GM12891 (cell line): Measurements from ENCODE around the gene GOLGA6A. TPM values are rescaled to one million over a fixed set of nuclear protein-coding genes. Genes with fewer than 3 reads are reported as not detected.
A peak's percentile ranks its signal among the peaks of the same experiment; 100 is the strongest.
"Not testable (repeated sequence)": the region's sequence is repeated elsewhere in the genome, so short reads cannot be mapped to it uniquely, and the experiment has no call there.

Source experiments
- DNase-seq: peaks from one replicate; pipeline ENCODE4 v3.0.0; 2011; ENCODE audit warnings: low spot score; ENCODE audit not compliant: insufficient read length
- FAIRE-seq: peaks from 2 replicates; lab custom pipeline; 2011; peaks lifted over from hg19 to GRCh38; lab: Jason Lieb, UNC
- PAX5 ChIP-seq: IDR thresholded peaks from 2 replicates; pipeline ENCODE4 v1.6.1; 2011; ENCODE audit warnings: low read length, moderate library complexity, mild to moderate bottlenecking; ENCODE audit not compliant: insufficient read depth, severe bottlenecking
- POLR2A ChIP-seq: IDR thresholded peaks from 2 replicates; pipeline ENCODE4 v1.6.1; 2011; ENCODE audit warnings: low read depth, low read length, control low read depth
- POLR2AphosphoS5 ChIP-seq: IDR thresholded peaks from 2 replicates; pipeline ENCODE4 v1.6.1; 2011; ENCODE audit warnings: low read depth, low read length, control low read depth
- POU2F2 ChIP-seq: IDR thresholded peaks from 2 replicates; pipeline ENCODE4 v1.6.1; 2011; ENCODE audit warnings: low read depth, mild to moderate bottlenecking, control low read depth, low read length, moderate library complexity
- SPI1 ChIP-seq: IDR thresholded peaks from 2 replicates; pipeline ENCODE4 v1.6.1; 2011; ENCODE audit warnings: low read depth, low read length, control low read depth
- TAF1 ChIP-seq: IDR thresholded peaks from 2 replicates; pipeline ENCODE4 v1.6.1; 2011; ENCODE audit warnings: low read depth, low read length, control low read depth
- polyA plus RNA-seq: library from polyadenylated mRNA; unstranded; fragments of >200 nt; gene quantifications from one replicate; pipeline ENCODE4 v1.2.1, GENCODE V29; 2012; ENCODE audit warnings: low read depth, missing spikeins, inconsistent platforms; ENCODE audit not compliant: missing spikeins

GOLGA6A gene
- polyA plus RNA-seq: not detected

DNA sequence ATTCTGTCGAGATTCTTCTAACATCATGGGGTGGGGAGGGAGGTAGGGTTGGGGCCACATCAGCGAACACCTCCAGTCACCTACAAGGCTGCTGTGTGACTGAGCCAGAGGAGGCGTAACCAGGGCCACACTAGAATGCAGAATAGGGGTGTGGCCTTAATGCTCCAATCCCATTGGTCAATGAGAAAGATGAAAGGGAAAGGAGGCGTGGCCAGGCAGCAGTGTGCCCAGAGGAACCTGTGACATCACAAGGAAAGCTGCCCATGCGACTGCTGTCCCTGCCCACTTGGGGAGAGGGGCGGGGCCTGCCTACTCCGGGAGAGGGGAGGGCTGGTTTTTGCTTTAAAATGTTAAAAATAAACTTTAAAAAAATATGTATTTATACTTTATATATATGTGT, at the start of gene GOLGA6A:
TSS of gene GOLGA6A (minus strand) at position 101 of the 400 bp plus-strand sequence. CDS start at position 60, 41 bp downstream.
- not testable (repeated sequence) for DNase-seq, FAIRE-seq

DNA sequence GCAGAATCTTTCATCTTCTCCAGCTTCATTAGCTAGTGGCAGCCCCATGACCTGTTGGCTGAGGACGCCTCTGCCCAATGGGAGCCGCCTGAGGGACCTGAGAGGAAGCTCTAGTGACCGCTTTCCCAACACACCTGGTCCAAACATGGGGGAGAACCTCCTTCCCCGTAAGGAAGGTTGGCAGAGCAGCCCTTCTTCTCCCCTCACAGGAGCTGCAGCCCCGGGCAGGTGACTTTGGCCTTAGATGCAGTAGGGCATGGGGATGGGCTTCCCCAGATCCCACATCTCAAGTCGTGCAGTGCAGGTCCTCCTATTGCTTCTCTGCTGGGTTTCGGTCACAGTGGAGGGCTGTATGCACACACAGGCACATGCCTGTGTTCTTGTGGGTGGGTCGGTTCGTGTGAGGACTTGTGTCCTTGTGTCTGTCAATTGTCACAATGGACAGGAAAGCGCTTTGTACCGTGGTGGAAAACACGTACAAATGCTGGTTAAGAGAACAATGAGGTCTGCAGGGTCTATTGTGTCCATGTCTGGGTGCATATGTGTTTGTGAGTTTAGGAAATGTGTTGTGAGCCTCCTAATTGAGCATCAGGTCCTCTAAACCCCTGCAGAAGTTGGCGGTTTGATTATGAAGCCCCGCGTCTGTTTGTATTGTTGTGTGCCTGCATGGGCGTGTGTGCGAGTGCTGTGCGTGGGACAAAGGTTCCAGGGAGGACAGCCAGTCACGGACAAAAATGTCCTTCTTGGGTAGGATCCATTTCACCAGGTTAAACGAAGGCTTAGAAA, 49.5 kb upstream of the GOLGA6A start:
- no peak for TF ChIP-seq PAX5
- no peak for TF ChIP-seq TAF1
- no peak for TF ChIP-seq SPI1
- TF ChIP-seq POLR2A: no peak
- TF ChIP-seq POU2F2: no peak
- no peak for TF ChIP-seq POLR2AphosphoS5
- DNase-seq (no peak), FAIRE-seq (no peak)

- FAIRE-seq: no peak
- TF ChIP-seq PAX5 (no peak), TAF1 (no peak), POLR2AphosphoS5 (no peak), POU2F2 (no peak), SPI1 (no peak), POLR2A (no peak)
- no peak for DNase-seq
Measured at GRCh38 chr15:74130849-74131627, 48.7 kb upstream of the GOLGA6A start.

DNA sequence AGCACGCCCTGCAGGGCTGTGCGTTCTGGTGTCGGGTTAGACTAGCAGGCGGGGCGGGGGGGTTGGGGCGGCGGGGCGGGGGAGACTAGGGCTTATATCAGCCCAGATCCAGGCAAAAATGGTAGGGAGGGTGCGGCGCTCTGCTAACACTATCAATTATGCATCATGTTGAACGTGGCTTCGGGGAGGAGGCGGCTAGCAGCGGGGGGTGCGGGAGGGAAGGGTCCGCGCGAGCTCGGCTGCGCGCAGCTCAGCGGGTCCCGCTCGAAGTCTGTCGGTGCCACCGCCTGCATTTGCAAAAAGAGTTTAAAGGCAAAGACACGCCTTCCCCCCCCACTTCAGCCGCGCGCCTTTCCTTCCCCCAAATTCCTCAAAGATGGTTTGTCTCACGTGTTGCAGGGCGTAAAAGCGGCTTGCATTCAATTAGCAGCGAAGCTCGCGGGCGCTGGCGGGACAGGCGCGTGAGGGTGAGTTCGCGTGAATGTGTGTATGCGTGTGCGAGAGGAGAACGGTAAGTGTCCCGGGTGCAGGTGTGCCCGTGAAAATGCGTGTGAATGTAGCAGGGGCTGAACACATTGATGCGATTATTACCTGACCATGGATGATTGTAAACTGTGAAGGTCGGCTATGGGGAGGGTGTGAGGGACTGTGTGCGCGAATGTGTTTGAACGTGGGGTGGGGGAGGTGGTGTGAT, 48.0 kb upstream of the GOLGA6A start, which contains the start of gene ISLR2:
TSS of gene ISLR2 (plus strand) at position 432 of the 694 bp plus-strand sequence. CDS start 2,169 bp downstream, outside the sequence.
- DNase-seq (no peak), FAIRE-seq (no peak)
- TF ChIP-seq TAF1 (no peak), SPI1 (no peak), POU2F2 (no peak), POLR2A (no peak), POLR2AphosphoS5 (no peak), PAX5 (no peak)

DNA sequence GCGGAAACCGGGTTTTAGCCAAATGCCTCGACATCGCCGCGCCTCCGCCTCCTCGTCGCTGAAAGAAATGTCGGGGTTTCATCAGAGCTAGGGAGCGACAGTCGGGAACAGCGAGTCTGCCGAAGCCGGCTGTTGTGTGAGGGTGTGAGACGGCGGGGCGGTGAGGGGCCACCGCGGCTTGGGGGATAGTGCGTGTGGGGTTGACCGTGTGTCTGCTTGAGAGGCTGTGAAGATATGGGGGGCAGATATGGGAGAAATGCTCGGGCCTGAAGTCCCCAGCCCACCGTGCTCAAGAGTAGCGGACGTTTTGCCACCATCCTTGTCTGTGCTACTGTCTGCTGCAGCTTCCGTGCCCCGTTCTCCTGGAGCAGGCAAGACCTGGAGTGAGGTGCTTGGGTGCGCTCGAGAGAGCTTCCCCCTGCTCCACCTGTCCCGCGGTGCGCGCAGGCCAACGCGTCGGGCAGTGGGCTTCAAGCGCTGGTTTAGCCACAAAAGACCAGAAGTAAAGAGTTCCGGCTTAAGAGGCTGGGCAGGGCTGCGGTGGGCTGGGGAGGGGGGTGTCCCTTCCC, 47.3 kb upstream of the GOLGA6A start:
- DNase-seq: no peak

GRCh38 chr15:74128785-74129585, 46.6 kb upstream of the GOLGA6A start:
- TF ChIP-seq POLR2A (no peak), POU2F2 (no peak), POLR2AphosphoS5 (no peak), PAX5 (no peak), TAF1 (no peak), SPI1 (no peak)
- FAIRE-seq: no peak
- no peak for DNase-seq

More for the DNA sequence above, 47.3 kb upstream of the GOLGA6A start:
- no peak for TF ChIP-seq TAF1
- no peak for FAIRE-seq

DNA sequence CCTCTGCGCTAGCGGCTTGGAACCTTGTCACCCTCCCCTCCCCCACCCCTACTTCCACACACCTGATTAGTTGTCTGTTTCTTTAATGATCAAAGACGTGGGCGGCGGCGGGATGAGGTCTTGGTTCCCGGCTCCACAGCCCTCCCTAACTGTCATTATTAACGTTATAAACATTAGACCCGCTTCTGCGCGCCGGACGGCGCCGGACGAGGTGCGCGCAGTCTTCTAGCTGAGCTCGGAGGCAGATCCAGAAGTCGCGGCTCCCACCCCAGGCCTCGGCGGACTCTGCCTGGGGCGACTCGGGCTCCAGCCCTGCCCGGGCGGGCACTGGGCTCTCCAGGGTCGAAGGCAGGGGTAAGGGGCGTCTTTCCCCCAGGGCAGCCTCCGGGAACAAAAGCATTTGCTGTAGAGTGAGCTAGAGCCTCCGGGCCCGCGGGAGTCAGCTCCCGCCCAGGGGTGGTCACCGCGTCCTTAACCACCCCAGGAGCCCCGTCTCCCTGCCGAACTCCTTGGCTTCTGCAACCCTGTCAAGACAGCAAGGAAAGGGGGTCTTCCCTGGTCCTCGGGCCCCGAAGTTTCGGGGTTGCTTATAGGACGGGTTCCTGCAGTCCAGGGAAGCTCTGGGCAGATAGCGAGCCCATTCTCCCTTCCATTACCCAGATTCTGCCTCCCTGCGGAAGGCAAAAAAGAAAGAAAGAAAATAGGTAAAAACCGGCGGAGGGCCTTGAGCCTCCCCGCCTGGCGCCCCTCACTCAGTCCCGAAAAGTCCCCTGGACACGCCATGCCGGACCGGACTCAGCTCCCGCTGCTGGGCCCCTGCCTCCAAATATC, 45.8 kb upstream of the GOLGA6A start:
- TF ChIP-seq TAF1 (no peak), PAX5 (no peak), POU2F2 (no peak), POLR2A (no peak), SPI1 (no peak), POLR2AphosphoS5 (no peak)
- DNase-seq (no peak), FAIRE-seq (no peak)

GRCh38 chr15:74127255-74127953, 45.1 kb upstream of the GOLGA6A start:
- DNase-seq: peak; percentile 78
- FAIRE-seq: peak; percentile 96
- no peak for TF ChIP-seq PAX5
- no peak for TF ChIP-seq POLR2A
- no peak for TF ChIP-seq POU2F2
- no peak for TF ChIP-seq TAF1
- TF ChIP-seq POLR2AphosphoS5: no peak
- no peak for TF ChIP-seq SPI1
